NCI-H2227 treated with DMSO at 0.1 percent for 48 hours (cell line): ENCODE results near the gene ZNF608.
A peak's percentile ranks its signal among the peaks of the same experiment; 100 is the strongest.

Experiments used
- DNase-seq: peaks from one replicate; lab custom pipeline; 2025; lab: John Stamatoyannopoulos, UW

Gene ZNF608

GRCh38 chr5:124738681-124739633 is 7.5 kb downstream of the ZNF608 start:
- DNase-seq = peak; percentile 85

GRCh38 chr5:124737651-124738050 is 8.8 kb downstream of the ZNF608 start:
- no peak for DNase-seq

- peak; percentile 50 for DNase-seq
Measured at GRCh38 chr5:124736805-124737188, 9.6 kb downstream of the ZNF608 start.

DNA sequence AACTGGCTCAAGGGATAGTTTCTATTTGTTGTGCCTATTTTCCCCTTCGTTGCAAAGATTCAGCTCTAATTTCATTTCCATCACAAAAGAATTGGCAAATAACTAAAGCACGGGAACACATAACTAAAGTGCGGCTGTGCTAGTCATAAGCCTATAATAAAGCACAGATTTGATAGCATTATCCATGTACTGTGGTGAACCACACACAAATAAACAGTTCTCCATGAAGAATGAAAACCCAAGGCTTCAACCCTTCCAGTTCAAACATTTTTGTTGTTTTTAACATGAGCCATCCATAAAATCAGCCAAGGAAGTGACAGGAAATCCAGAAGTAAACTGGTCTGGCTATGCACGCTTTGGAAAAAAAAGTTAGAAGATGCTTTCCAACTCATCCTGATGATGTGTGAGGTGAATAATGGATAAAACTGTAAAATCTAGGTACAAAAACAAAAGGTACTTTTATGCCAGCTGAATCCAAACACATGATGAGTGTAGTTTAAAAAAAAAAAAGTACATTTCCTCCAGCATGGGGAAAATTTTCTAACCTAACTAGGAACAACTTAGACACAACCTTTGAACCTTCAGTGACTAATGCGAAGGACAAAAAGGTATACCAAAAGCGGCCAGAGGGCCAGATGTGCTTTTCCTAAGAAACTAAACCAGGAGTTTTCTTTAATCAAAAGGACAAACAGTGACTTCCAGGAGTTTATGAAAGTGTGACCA is 10.2 kb downstream of the ZNF608 start:
- DNase-seq = no peak

DNA sequence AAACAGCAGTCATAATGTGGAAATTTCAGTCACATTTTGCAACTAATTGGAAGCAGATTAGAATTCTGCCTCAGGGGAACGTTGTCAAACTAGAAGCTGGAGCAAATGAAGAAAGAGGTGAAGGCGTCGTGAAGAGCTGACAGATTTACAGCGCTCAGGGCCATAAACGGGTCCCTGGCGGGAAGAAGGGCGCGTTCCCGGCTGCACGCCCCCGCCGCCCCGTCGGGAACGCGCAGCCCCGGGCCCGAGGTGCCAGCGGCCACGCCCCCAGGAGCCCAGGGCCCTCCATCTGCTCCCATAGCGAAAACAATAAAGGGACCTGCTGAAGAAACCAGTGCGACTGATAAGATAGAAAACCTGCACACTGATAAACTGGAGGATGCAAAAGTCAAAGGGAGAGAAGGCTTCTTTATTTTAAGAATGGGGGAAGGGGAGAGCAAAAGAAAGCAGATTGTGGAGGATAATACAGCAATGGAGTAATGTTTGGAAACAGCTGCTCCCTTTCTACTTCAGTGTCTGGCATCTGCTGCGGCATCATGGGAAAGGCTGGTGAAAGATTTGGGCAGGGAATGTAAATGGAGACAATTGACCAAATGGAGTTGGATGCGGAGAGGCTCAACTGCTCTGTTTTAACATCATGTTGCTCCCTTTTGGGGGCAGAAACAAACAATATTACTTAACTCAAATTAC is 11.1 kb downstream of the ZNF608 start:
- DNase-seq = peak; percentile 39

DNA sequence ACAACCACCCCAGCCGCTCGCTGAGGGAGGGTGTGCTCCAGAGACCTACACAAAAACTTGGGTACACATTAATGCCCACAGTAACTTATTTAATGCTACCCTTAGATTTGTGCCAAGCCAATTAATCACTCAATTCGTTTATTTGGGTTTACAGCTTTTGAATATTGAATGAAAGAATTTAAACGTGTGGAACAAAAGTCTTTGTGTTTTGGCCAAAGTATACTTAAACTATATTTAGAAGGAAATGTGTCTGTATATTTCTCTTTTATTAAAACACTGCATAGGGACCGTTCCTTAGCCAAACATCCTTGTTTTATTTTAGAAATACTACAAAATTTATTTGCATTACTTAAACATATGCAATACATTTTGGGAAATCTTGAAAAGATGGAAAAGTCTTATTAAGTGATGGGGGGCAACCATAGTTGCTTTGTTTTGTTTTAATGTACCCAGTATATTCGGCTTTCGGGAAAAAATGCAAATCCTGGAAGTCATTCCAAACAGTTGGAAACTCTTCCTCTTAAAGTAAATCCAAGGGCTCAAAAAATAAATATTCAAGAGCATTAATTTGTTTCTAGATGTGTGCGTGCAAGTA is 11.8 kb downstream of the ZNF608 start:
- no peak for DNase-seq

DNA sequence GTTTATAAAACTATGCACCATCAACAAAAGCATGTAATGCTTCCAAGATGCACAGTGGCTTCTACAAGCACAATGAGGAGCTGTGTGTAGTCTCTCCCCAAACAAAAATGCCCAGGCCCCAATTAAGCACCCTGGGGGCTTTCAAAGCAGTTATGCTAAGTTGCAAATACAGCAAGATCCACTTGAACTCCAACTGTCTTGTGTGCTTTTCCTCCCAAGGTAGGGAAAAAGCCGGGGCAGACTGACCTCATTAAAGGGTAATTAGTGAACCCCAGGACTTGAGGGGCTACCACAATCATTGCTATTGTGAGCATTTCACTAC is 13.1 kb downstream of the ZNF608 start:
- no peak for DNase-seq

- DNase-seq = no peak
Measured at GRCh38 chr5:124732428-124733328, 13.8 kb downstream of the ZNF608 start.

DNA sequence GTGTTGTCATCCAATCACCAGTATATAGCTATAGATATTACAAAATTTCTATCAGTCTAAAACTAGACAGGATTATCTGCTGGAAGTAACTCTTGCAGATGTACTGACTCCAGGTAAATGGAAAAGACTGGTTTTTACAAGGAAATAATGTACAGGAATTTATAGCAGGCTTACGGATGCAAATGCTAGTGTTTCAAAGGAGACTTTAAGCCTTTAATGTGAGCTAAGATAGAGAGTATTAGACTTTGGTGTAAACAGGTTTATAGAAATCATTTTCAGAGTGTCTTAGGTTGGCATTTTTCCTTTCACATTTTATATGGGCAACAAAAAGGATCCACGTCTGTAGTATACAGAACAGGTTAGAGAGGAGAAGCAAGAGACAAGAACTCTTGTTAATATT is 16.1 kb downstream of the ZNF608 start:
- no peak for DNase-seq

DNA sequence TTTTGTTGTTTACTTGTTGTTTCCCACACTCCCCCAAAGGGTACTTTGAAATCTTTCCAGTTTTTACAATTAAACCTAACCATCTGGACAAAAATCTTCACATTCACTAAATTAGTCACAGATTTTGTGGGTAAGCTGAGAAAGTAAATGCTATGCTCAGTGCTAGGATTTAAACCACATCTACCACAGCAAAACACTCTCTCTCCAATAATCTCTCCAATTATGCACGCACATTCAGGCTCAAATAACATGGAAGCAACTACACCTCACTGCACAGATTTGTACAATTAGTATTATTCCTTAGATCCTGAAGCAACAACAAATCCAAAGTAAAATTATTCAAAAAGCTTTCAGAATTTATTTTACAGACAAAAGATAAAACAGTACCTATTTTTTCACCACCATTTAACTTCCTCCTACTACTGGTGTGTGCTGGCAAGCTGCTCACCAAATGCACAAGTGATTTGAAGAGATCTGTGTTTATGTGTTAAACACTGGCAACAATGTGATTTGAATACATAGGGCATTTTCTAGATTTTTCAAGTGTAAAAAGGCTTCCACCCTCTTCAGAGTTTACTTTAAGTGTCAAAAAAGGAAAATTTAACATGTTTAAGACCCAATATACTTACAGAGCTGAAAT is 16.6 kb downstream of the ZNF608 start:
- DNase-seq = no peak

- no peak for DNase-seq
Measured at GRCh38 chr5:124728968-124729332, 17.5 kb downstream of the ZNF608 start.

GRCh38 chr5:124728331-124728967 is 18.0 kb downstream of the ZNF608 start:
- no peak for DNase-seq

GRCh38 chr5:124726631-124727362 is 19.6 kb downstream of the ZNF608 start:
- no peak for DNase-seq

DNA sequence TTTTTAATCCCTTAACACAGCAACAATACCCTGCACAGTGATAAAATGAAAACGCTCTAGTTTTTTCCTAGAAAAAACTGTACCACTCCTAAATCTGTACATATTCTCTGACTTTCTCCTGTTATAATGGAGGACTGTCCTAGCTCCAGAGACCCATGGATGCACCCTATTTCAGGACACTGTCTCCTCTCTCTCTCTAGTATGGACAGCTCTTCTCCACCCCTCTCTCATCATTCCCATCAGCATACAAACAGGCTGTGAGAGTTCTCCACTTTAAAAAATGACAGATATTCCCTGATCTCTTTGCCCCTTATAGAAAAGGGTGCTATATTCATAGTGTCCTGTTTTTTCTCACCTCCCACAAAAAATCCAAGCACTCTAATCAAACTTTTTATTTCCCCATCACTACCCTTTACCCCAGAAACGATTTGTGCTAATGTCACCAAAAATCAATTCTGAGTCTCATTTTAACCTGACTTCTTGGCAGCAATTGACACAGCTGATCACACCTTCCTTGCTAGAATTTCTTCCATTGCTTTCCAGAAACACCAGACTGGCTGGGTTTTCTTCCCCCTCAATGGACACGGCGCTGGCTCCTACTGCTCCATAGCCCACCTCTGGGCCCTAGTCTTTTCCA is 20.7 kb downstream of the ZNF608 start:
- DNase-seq = no peak

DNA sequence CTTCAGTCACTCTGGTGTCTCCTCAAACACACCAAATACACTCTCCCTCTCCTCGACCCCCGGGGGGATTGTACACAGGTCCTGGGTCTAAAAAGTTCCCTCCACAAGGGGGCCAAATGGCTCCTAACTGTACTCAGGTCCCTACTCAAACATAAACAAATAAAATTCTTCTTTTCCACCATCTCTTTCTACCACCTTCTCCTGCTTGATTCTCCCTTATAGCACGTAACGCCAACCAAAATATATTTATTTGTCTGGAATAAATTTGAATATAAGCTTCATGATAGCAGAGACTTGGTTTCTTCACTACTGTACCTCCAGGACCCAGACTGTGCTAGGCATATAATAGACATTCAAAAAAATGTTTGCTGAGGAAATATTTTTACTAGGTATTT is 21.4 kb downstream of the ZNF608 start:
- DNase-seq = no peak

GRCh38 chr5:124724357-124725039 is 21.9 kb downstream of the ZNF608 start:
- no peak for DNase-seq

DNA sequence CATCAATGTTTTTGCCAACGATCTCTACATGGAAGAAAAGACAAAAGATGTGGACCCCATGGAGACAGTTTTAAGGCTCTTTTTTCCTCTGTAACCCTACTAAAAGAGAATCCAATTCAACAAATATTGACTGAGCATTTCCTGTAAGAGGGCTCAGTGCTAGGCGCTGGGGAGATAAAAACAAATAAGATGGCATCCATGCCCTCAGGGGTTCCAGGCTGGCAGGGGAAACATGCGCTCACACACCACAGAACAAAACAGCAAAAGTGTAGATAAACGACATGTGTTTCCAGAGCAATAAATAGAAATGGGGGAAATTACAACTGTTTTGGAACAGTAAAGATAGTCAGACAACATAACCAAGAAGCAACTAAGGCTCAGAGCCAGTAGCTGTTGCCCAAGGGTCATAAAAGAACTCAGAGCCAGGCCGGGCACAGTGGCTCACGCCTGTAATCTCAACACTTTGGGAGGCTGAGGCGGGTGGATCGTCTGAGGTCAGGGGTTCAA is 25.2 kb downstream of the ZNF608 start:
- no peak for DNase-seq

- DNase-seq = no peak
Measured at GRCh38 chr5:124720593-124720992, 25.8 kb downstream of the ZNF608 start.
